ENCODE data around the gene WASHC4.

Gene WASHC4

DNA sequence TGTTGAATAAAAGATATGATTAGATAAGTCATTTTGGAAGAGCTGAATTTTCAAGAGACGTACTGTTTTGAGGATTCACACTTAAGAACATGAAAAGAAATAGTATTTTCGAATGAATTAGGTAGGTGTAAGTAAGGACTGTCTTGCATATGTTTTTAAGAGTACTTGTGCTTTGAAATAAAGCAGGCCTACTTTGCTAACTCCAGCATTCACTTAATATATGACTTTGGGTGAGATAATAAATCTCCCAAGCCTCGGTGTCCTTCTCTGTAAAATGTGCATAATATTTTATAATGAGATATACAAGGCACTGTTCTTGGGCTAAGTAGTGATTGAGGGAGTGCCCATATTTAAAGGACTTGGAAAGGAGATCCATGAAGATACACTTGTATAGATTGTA lies 54.6 kb downstream of the WASHC4 start:
- TF ChIP-seq, protein P1, sequence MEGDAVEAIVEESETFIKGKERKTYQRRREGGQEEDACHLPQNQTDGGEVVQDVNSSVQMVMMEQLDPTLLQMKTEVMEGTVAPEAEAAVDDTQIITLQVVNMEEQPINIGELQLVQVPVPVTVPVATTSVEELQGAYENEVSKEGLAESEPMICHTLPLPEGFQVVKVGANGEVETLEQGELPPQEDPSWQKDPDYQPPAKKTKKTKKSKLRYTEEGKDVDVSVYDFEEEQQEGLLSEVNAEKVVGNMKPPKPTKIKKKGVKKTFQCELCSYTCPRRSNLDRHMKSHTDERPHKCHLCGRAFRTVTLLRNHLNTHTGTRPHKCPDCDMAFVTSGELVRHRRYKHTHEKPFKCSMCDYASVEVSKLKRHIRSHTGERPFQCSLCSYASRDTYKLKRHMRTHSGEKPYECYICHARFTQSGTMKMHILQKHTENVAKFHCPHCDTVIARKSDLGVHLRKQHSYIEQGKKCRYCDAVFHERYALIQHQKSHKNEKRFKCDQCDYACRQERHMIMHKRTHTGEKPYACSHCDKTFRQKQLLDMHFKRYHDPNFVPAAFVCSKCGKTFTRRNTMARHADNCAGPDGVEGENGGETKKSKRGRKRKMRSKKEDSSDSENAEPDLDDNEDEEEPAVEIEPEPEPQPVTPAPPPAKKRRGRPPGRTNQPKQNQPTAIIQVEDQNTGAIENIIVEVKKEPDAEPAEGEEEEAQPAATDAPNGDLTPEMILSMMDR (IDR thresholded peaks at IDR 0.05; ENCODE audit: insufficient read depth, low read depth, low read length, missing control alignments) = no peak
- H3K4me3 ChIP-seq (ENCODE audit: low read depth, low read length) = no peak overlapping the region
- no peak for DNase-seq (ENCODE audit: low read depth)

DNA sequence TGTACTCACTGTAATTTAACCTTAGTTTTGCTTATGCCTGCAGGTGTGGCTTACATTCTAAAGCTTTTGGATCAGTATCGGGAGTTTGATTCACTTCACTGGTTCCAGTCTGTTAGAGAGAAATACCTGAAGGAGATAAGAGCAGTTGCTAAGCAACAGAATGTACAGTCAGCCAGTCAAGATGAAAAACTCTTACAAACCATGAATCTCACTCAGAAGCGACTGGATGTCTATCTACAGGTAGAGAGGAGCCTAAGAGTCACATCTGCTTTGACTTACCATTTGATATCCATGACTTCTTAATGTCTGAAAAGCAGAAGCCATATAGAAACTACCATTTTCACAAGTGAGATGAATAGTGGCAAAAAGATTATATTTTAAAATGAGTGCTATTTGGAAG lies 56.5 kb downstream of the WASHC4 start:
- TF ChIP-seq, protein P1 (IDR thresholded peaks at IDR 0.05; ENCODE audit: insufficient read depth, low read depth, low read length, missing control alignments) = no peak
- no peak for DNase-seq (ENCODE audit: low read depth)
- no peak overlapping the region for H3K4me3 ChIP-seq (ENCODE audit: low read depth, low read length)

DNA sequence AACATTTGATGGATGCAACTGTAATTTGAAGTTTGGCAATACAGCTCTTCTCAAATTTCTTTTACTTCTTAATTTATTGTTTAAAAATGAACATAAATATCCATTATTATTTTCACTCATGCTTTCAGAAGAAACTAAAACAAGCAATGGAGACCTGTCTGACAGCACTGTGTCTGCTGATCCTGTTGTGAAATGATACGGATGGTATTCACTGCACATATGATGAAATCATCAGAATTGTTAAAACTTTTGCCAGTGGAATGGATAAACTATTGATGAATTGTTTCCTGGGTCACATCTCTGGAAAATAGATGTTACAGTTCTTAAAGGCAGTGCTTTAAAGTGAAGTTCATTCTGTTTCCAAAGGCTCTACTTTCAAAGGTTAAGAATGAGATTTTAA lies 59.2 kb downstream of the WASHC4 start:
- TF ChIP-seq, protein P1 (IDR thresholded peaks at IDR 0.05; ENCODE audit: insufficient read depth, low read depth, low read length, missing control alignments) = no peak
- H3K4me3 ChIP-seq (ENCODE audit: low read depth, low read length) = no peak overlapping the region
- DNase-seq (ENCODE audit: low read depth) = no peak

DNA sequence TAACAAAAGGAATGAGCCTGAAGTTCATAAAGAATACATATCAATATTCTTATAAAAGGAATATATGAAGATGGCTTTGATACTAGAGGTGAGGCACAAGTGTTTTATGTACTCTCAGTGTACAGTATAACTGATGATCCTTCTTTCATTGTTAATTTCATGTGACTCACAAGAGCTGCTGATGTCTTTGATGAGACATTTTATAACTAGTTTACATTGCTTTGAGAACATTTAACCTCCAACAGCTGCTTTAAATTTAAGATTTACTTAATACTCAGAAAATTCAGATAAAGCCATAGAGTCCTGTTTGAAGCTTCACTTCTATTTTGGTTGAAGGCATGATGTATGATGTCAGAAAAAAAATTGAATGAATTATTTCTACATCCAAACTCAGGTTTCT lies 59.8 kb downstream of the WASHC4 start:
- DNase-seq (ENCODE audit: low read depth) = no peak
- TF ChIP-seq, protein P1 (IDR thresholded peaks at IDR 0.05; ENCODE audit: insufficient read depth, low read depth, low read length, missing control alignments) = no peak
- no peak overlapping the region for H3K4me3 ChIP-seq (ENCODE audit: low read depth, low read length)

DNA sequence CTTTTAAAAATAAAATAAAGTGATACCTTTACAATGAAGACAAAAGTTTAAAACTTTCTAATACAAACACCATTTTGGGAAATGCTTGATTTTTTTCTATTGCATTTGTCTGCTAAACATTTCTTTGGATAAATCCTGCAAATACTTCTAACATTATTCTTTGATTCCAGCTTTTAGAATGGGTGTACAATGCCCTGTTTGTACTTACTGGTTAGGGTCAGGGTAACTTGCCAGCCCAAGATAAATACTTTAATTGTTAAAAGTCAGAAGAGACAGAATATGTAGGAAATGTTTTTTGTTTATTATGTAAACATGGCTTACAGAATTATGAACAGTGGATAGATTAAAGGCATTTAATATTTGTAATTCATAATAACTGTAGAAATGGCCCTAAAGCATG lies 60.5 kb downstream of the WASHC4 start:
- H3K4me3 ChIP-seq (ENCODE audit: low read depth, low read length) = no peak overlapping the region
- DNase-seq (ENCODE audit: low read depth) = no peak
- TF ChIP-seq, protein P1 (IDR thresholded peaks at IDR 0.05; ENCODE audit: insufficient read depth, low read depth, low read length, missing control alignments) = no peak

DNA sequence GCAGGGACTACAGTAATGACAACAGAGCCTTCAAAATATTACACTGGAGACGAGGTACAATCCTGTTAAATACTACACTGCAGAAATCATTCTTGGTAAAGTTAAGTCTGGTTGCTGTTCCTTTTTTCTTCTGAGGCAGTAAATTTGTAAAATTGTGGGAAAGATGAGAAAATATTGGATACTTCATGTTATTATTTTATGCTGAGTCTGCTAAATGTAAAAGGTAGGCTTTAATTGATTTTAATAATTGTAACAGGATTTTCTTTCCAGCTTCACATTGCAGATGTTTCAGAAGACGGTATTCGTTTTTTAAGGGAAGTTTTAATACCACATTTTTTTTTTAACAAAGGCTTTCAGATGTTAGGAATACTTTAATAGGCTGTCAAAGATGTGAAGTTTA lies 62.6 kb downstream of the WASHC4 start:
- TF ChIP-seq, protein P1 (IDR thresholded peaks at IDR 0.05; ENCODE audit: insufficient read depth, low read depth, low read length, missing control alignments) = no peak
- DNase-seq (ENCODE audit: low read depth) = no peak
- no peak overlapping the region for H3K4me3 ChIP-seq (ENCODE audit: low read depth, low read length)

DNA sequence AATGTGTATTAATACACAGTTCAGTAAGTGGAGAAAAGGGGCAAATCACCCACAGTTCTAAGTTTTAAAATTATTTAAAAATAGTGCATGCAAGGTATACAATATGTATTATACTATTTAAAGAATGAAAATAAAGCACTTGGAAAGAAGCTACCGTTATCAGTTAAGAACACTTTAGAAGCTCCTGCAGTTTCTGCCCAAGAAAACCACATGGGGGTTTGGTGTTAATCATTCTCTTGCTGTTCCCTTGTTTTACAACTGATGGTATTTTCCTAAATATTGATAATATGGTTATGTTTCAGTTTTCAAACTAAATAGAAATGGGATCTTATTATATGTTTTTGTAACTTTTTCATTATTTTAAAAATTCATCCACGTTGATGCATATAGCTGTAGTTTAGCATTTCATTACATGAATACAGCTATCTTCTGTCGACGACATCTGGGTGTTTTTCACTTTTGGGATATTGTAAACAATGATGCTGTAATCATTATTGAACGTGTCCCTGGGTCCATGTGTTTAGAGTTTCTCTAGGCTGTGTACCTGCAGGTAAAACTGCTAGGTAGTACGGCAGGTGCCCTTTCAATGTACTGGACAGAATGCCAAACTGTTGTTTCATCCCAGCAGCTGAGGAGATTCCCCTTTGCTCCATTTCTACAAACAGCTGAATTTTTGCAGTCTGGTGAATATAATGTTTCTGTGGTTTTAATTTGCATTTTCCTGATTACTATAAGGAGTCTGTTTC lies 64.3 kb downstream of the WASHC4 start:
- TF ChIP-seq, protein P1 (IDR thresholded peaks at IDR 0.05; ENCODE audit: insufficient read depth, low read depth, low read length, missing control alignments) = no peak
- no peak overlapping the region for H3K4me3 ChIP-seq (ENCODE audit: low read depth, low read length)
- no peak for DNase-seq (ENCODE audit: low read depth)

Measured in GM12865 (cell line).